Adrenal gland (tissue), 5 donors: ENCODE data around the gene AMOT.

Experiments
- POLR2A ChIP-seq, 2 donors: fragments of 450-650 bp; IDR thresholded peaks; one replicate each; pipeline ENCODE4 v1.6.1; 2017; ENCODE audit warnings: antibody characterized with exemption in 2 of 2, mild to moderate bottlenecking in 2 of 2, moderate library complexity in 1 of 2
- TF ChIP-seq, protein P1 (sequence below), 6 experiments: fragments of 450-650 bp in 4 of 6; fragments of 200-600 bp in 2 of 6; sonication (generic) in 1 of 6; IDR thresholded peaks; 1 replicate in 5 of 6; 2 replicates in 1 of 6; pipeline versions ENCODE4 v1.5.1 to v1.8.0; 2016 to 2021; ENCODE audit warnings: antibody characterized with exemption in 6 of 6, mild to moderate bottlenecking in 2 of 6, moderate library complexity in 1 of 6
- donor health status: DM: no; HTN: no; CAD: no.

DNA sequence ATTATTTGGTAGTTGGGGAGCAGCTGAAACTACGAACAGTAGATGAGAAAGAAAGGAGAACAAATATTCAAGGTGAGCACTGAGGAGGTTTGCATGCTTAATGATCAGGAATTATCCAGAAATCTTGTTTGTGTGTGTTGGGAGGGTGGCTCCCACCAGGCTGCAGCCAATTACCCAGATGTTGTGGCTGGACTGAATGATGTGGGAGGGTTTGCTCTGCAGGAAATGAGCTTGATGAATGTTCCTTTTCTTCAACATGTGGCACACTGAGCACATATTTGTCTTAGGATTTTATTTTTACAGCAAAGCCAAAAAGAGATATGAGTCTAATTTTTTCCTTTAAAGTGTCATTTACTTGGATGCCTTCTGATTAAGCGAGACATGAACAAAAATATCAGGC is 48.3 kb upstream of the AMOT start:
- TF ChIP-seq, protein P1, sequence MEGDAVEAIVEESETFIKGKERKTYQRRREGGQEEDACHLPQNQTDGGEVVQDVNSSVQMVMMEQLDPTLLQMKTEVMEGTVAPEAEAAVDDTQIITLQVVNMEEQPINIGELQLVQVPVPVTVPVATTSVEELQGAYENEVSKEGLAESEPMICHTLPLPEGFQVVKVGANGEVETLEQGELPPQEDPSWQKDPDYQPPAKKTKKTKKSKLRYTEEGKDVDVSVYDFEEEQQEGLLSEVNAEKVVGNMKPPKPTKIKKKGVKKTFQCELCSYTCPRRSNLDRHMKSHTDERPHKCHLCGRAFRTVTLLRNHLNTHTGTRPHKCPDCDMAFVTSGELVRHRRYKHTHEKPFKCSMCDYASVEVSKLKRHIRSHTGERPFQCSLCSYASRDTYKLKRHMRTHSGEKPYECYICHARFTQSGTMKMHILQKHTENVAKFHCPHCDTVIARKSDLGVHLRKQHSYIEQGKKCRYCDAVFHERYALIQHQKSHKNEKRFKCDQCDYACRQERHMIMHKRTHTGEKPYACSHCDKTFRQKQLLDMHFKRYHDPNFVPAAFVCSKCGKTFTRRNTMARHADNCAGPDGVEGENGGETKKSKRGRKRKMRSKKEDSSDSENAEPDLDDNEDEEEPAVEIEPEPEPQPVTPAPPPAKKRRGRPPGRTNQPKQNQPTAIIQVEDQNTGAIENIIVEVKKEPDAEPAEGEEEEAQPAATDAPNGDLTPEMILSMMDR (IDR thresholded peaks at IDR 0.05): no peak
- TF ChIP-seq POLR2A (IDR thresholded peaks at IDR 0.05): no peak
